IPS-18c (cell line): ENCODE data around the gene SYT7.

Experiments
- H3K4me3 ChIP-seq: 2 replicates; pipeline ENCODE4 v1.7.0; 2013; ENCODE audit warnings: low read depth, mild to moderate bottlenecking, low read length, moderate library complexity; ENCODE audit not compliant: insufficient read depth
- H3K9me3 ChIP-seq: one replicate; pipeline ENCODE4 v1.6.1; 2013; ENCODE audit warnings: mild to moderate bottlenecking, low read length, moderate library complexity; ENCODE audit not compliant: control insufficient read depth, insufficient read depth

The SYT7 gene

GRCh38 chr11:61534933-61535839 is 45.7 kb downstream of the SYT7 start:
- Histone ChIP-seq H3K9me3 (no peaks in the 10 kb centered on the region), H3K4me3 (no peak overlapping the region)

- Histone ChIP-seq H3K4me3 (no peak overlapping the region), H3K9me3 (no peaks in the 10 kb centered on the region)
These were observed 46.6 kb downstream of the SYT7 start for GRCh38 chr11:61534025-61534932.

GRCh38 chr11:61533401-61533800 is 47.5 kb downstream of the SYT7 start:
- Histone ChIP-seq H3K4me3 (no peak overlapping the region), H3K9me3 (no peaks in the 10 kb centered on the region)

GRCh38 chr11:61533039-61533375 is 47.9 kb downstream of the SYT7 start:
- H3K9me3 ChIP-seq, result no peaks in the 10 kb centered on the region
- H3K4me3 ChIP-seq, result no peak overlapping the region

GRCh38 chr11:61532134-61533038 is 48.5 kb downstream of the SYT7 start:
- Histone ChIP-seq H3K9me3 (no peaks in the 10 kb centered on the region), H3K4me3 (no peak overlapping the region)

GRCh38 chr11:61531044-61531443 is 49.8 kb downstream of the SYT7 start:
- no peaks in the 10 kb centered on the region for H3K9me3 ChIP-seq
- no peak overlapping the region for H3K4me3 ChIP-seq

- H3K4me3 ChIP-seq, result no peak overlapping the region
- no peaks in the 10 kb centered on the region for H3K9me3 ChIP-seq
These were observed 51.2 kb downstream of the SYT7 start for GRCh38 chr11:61529537-61530225.

- Histone ChIP-seq H3K4me3 (no peak overlapping the region), H3K9me3 (no peaks in the 10 kb centered on the region)
These were observed 52.8 kb downstream of the SYT7 start for GRCh38 chr11:61528114-61528513.

GRCh38 chr11:61526956-61527731 is 53.7 kb downstream of the SYT7 start:
- no peaks in the 10 kb centered on the region for H3K9me3 ChIP-seq
- no peak overlapping the region for H3K4me3 ChIP-seq

GRCh38 chr11:61526229-61526628 is 54.6 kb downstream of the SYT7 start:
- Histone ChIP-seq H3K4me3 (no peak overlapping the region), H3K9me3 (no peaks in the 10 kb centered on the region)

- Histone ChIP-seq H3K9me3 (no peaks in the 10 kb centered on the region), H3K4me3 (no peak overlapping the region)
These were observed 55.8 kb downstream of the SYT7 start for GRCh38 chr11:61524963-61525587.

GRCh38 chr11:61524446-61524845 is 56.4 kb downstream of the SYT7 start:
- H3K4me3 ChIP-seq, result no peak overlapping the region
- H3K9me3 ChIP-seq, result no peaks in the 10 kb centered on the region

GRCh38 chr11:61522881-61523280 is 58.0 kb downstream of the SYT7 start:
- Histone ChIP-seq H3K9me3 (no peaks in the 10 kb centered on the region), H3K4me3 (no peak overlapping the region)

- H3K9me3 ChIP-seq, result no peaks in the 10 kb centered on the region
These were observed 62.7 kb downstream of the SYT7 start for GRCh38 chr11:61518032-61518795.

More at GRCh38 chr11:61518032-61518795, 62.7 kb downstream of the SYT7 start:
- no peak overlapping the region for H3K4me3 ChIP-seq
